Fibroblast of lung (primary cell): ENCODE results near the gene SPDYE6. TPM values are rescaled to one million over a fixed set of nuclear protein-coding genes. Genes with fewer than 3 reads are reported as not detected.
"Not testable (repeated sequence)": the region's sequence is repeated elsewhere in the genome, so short reads cannot be mapped to it uniquely, and the experiment has no call there.

ENCODE experiments used
- DNase-seq, 2 donors: peaks; one replicate each; pipeline versions ENCODE4 v3.0.0 to v3.0.0-alpha.2; 2010; ENCODE audit warnings: low read depth in 2 of 2
- H2AFZ ChIP-seq: 2 replicates; pipeline ENCODE4 v1.5.1; 2012; ENCODE audit warnings: low read length, control low read depth, inconsistent platforms
- H3K27ac ChIP-seq: 2 replicates; pipeline ENCODE4 v1.5.1; 2011; ENCODE audit warnings: low read length, control low read depth; ENCODE audit not compliant: insufficient read depth
- H3K27me3 ChIP-seq: 2 replicates; pipeline ENCODE4 v1.5.1; 2011; ENCODE audit warnings: mild to moderate bottlenecking, low read length; ENCODE audit not compliant: control insufficient read depth, insufficient read depth
- H3K36me3 ChIP-seq: 2 replicates; pipeline ENCODE4 v1.5.1; 2011; ENCODE audit warnings: low read length; ENCODE audit not compliant: control insufficient read depth, insufficient read depth
- H3K4me1 ChIP-seq: 2 replicates; pipeline ENCODE4 v1.5.1; 2011; ENCODE audit warnings: low read length; ENCODE audit not compliant: control insufficient read depth, insufficient read depth; ENCODE audit errors: extremely low read depth
- H3K4me2 ChIP-seq: 2 replicates; pipeline ENCODE4 v1.5.1; 2011; ENCODE audit warnings: low read length, control low read depth; ENCODE audit not compliant: insufficient read depth; ENCODE audit errors: extremely low read depth
- H3K4me3 ChIP-seq, 4 experiments: fragments of 200-600 bp in 1 of 4; sonication (generic) in 1 of 4; replicated peaks in 1 of 4; 2 replicates each; pipeline ENCODE4 v1.5.1; 2011 to 2016; ENCODE audit warnings: low read length in 4 of 4, low read depth in 3 of 4, mild to moderate bottlenecking in 3 of 4, control low read depth in 2 of 4, inconsistent platforms in 1 of 4, mixed read lengths in 1 of 4; ENCODE audit not compliant: insufficient read depth in 1 of 4; ENCODE audit errors: control extremely low read depth in 1 of 4
- H3K79me2 ChIP-seq: 2 replicates; pipeline ENCODE4 v1.5.1; 2012; ENCODE audit warnings: mild to moderate bottlenecking, low read length, inconsistent platforms; ENCODE audit not compliant: control insufficient read depth, insufficient read depth
- H3K9ac ChIP-seq: 2 replicates; pipeline ENCODE4 v1.5.1; 2011; ENCODE audit warnings: mild to moderate bottlenecking, low read length, control low read depth; ENCODE audit not compliant: insufficient read depth
- H3K9me3 ChIP-seq: 2 replicates; pipeline ENCODE4 v1.5.1; 2012; ENCODE audit warnings: low read depth, low read length; ENCODE audit not compliant: control insufficient read depth, insufficient read depth
- H4K20me1 ChIP-seq: 2 replicates; pipeline ENCODE4 v1.5.1; 2011; ENCODE audit warnings: low read length; ENCODE audit not compliant: control insufficient read depth, insufficient read depth; ENCODE audit errors: extremely low read depth
- CTCF ChIP-seq, 2 donors: IDR thresholded peaks in 1 of 2; conservative IDR thresholded peaks in 1 of 2; 1 replicate in 1 of 2; 2 replicates in 1 of 2; pipeline ENCODE4 v1.5.1; 2011 to 2012; ENCODE audit warnings: low read length in 2 of 2, control low read depth in 1 of 2, inconsistent platforms in 1 of 2, low read depth in 1 of 2, mild to moderate bottlenecking in 1 of 2
- EZH2 ChIP-seq: IDR thresholded peaks from 2 replicates; pipeline ENCODE4 v1.5.1; 2012; ENCODE audit warnings: low read length, control low read depth, mild to moderate bottlenecking; ENCODE audit errors: missing control alignments
- polyA plus RNA-seq, 2 donors: library from polyadenylated mRNA; depleted of rRNA in 1 of 2; stranded (reverse) in 1 of 2; unstranded in 1 of 2; fragments of >200 nt; gene quantifications; 2 replicates each; pipeline ENCODE4 v1.2.1, GENCODE V29; 2011 to 2012; ENCODE audit warnings: missing spikeins in 1 of 2
- total RNA-seq: library from RNA; depleted of rRNA; stranded (reverse); fragments of >200 nt; gene quantifications from 2 replicates; pipeline ENCODE4 v1.2.1, GENCODE V29; 2014

The SPDYE6 gene
- total and polyA plus RNA-seq, 2 donors (not counting 1 experiment from before 2014, with no cell fraction given), result not detected

DNA sequence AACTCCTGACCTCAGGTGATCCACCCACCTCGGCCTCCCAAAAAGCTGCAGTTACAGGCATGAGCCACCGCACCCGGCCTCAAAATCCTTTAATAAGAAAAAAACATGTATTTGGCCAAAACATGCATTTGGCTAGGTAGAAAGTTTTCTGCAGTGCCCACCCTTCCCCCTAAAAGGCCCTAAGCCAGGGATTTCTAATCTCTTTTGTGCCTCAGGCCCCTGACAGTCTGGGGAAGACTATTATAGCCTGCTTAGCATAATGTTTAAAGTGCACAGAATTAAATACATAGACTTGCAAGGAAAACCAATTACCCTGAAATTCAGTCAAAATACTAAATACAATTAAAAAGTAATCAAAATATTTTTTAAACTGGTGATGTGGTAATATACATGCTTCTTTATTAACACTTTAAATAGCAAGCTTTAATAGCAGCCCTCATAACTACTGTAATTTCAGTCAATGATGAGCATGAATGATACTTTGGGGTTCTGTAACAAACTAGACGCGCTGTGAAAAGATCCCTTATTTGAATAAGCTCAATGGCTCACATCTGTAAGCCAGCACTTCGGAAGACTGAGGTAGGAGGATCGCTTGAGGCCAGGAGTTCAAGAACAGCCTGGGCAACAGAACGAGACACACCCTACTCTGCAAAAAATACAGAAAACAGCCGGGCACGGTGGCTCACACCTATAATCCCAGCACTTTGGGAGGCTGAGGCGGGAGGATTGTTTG lies 29.9 kb downstream of the SPDYE6 start:
- no peaks in the 10 kb centered on the region for H3K9me3 ChIP-seq
- H3K4me3 ChIP-seq, result no peak overlapping the region
- no peak for DNase-seq
- no peak overlapping the region for H3K9ac ChIP-seq
- no peaks in the 10 kb centered on the region for H3K79me2 ChIP-seq
- no peaks in the 10 kb centered on the region for H4K20me1 ChIP-seq
- no peak for TF ChIP-seq CTCF (conservative IDR thresholded peaks at IDR 0.05 in 1 of 2, IDR thresholded peaks at IDR 0.05 in 1 of 2; ENCODE audit: low read depth in 1 of 2, low read length in 2 of 2)
- TF ChIP-seq EZH2, result no peak
- H2AFZ ChIP-seq, result no peak overlapping the region
- no peaks in the 10 kb centered on the region for H3K4me1 ChIP-seq
- no peak overlapping the region for H3K4me2 ChIP-seq
- H3K27me3 ChIP-seq, result no peaks in the 10 kb centered on the region
- no peak overlapping the region for H3K27ac ChIP-seq
- no peaks in the 10 kb centered on the region for H3K36me3 ChIP-seq

DNA sequence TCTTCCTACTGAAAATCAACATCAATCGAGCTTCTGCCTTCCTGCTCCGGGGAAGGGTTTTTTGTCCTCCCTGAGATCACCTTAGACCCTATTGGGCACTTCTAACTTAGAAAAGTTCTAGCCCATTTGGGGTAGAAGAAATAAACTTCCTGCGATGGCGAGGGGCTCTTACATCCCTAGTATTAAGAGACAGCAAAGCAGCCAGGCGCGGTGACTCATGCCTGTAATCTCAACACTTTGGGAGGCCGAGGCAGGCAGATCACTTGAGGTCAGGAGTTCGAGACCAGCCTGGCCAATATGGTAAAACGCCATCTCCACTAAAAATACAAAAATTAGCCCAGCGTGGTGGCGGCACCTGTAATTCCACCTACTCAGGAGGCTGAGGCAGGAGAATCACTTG lies 31.1 kb downstream of the SPDYE6 start:
- H4K20me1 ChIP-seq, H3K4me2 ChIP-seq, H2AFZ ChIP-seq, H3K9ac ChIP-seq, H3K27ac ChIP-seq, H3K9me3 ChIP-seq, H3K4me1 ChIP-seq, H3K27me3 ChIP-seq, DNase-seq, H3K4me3 ChIP-seq, H3K79me2 ChIP-seq, H3K36me3 ChIP-seq: not testable (repeated sequence)

DNA sequence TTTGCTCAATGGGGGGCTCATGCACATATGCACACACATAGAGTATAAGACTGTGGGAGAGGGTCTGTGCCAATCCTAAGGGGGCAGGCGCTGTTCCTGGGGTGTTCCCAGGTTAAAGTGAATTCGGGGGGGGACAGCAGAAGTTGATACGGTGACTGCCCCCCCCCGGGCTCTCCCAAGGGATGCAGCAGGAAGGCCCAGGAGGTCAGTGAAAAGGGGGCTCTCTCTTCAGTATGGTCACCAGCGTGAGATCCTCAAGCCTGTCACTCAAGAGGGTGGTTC lies 32.4 kb downstream of the SPDYE6 start:
- Histone ChIP-seq H3K4me3 (no peak overlapping the region), H3K27me3 (no peaks in the 10 kb centered on the region), H3K9me3 (no peaks in the 10 kb centered on the region), H3K36me3 (no peaks in the 10 kb centered on the region), H3K4me1 (no peaks in the 10 kb centered on the region), H4K20me1 (no peaks in the 10 kb centered on the region), H3K79me2 (no peaks in the 10 kb centered on the region), H3K27ac (no peak overlapping the region), H3K9ac (no peak overlapping the region), H3K4me2 (no peak overlapping the region), H2AFZ (no peak overlapping the region)
- DNase-seq, result no peak
- no peak for TF ChIP-seq EZH2
- no peak for TF ChIP-seq CTCF (conservative IDR thresholded peaks at IDR 0.05 in 1 of 2, IDR thresholded peaks at IDR 0.05 in 1 of 2; ENCODE audit: low read depth in 1 of 2, low read length in 2 of 2)
